Measurements from ENCODE around the gene OOSP3. TPM values are rescaled to one million over a fixed set of nuclear protein-coding genes. Genes with fewer than 3 reads are reported as not detected.
"Not testable (repeated sequence)": the region's sequence is repeated elsewhere in the genome, so short reads cannot be mapped to it uniquely, and the experiment has no call there.

Gene OOSP3
- total RNA-seq, 1 experiment from 2014 or later: not detected

DNA sequence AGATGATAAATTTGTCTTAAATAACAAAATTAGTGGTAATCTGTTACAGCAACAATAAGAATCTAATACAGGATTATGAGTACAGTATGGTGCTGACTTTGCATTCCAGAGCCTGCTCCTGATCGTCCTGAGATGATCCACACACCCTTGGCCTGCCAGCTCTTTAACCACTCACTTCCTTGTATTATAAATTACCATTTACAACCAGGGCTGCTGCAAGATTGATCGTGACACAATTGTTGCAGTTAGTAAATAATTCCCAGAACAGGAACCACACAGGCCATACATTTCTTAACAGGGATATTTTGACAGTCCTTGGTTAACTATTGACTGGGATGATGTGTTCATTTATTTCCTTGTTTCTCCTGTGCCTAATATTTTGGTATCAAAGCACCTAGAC is 29.5 kb upstream of the OOSP3 start:
- Mint-ChIP-seq H3K27ac (no peak overlapping the region), H3K27me3 (ENCODE audit: low read depth) (no peaks in the 10 kb centered on the region), H3K4me1 (peaks cover 6% of the 10 kb centered on the region), H3K9me3 (peaks cover 7% of the 10 kb centered on the region), H3K4me3 (no peak overlapping the region), H3K36me3 (no peaks in the 10 kb centered on the region)
- DNase-seq (ENCODE audit: low spot score) (no peak), ATAC-seq (no peak)
- ChIA-PET POLR2A (no interaction called here), CTCF (no interaction called here)
- TF ChIP-seq, protein P1, sequence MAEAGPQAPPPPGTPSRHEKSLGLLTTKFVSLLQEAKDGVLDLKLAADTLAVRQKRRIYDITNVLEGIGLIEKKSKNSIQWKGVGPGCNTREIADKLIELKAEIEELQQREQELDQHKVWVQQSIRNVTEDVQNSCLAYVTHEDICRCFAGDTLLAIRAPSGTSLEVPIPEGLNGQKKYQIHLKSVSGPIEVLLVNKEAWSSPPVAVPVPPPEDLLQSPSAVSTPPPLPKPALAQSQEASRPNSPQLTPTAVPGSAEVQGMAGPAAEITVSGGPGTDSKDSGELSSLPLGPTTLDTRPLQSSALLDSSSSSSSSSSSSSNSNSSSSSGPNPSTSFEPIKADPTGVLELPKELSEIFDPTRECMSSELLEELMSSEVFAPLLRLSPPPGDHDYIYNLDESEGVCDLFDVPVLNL (CRISPR knock-in tag; IDR thresholded peaks at IDR 0.05; ENCODE audit: borderline replicate concordance, low read depth): no peak
- TF ChIP-seq ZNF671 (CRISPR knock-in tag; IDR thresholded peaks at IDR 0.05) (no peak), ETV6 (CRISPR knock-in tag; IDR thresholded peaks at IDR 0.05) (no peak), NR1H2 (CRISPR knock-in tag; IDR thresholded peaks at IDR 0.05) (no peak), MXD4 (CRISPR knock-in tag; IDR thresholded peaks at IDR 0.05; ENCODE audit: borderline replicate concordance) (no peak), ZBTB43 (CRISPR knock-in tag; IDR thresholded peaks at IDR 0.05) (no peak), ZNF121 (CRISPR knock-in tag; IDR thresholded peaks at IDR 0.05) (no peak), TP53 (CRISPR knock-in tag; IDR thresholded peaks at IDR 0.05) (no peak)
- TF ChIP-seq, protein P2, sequence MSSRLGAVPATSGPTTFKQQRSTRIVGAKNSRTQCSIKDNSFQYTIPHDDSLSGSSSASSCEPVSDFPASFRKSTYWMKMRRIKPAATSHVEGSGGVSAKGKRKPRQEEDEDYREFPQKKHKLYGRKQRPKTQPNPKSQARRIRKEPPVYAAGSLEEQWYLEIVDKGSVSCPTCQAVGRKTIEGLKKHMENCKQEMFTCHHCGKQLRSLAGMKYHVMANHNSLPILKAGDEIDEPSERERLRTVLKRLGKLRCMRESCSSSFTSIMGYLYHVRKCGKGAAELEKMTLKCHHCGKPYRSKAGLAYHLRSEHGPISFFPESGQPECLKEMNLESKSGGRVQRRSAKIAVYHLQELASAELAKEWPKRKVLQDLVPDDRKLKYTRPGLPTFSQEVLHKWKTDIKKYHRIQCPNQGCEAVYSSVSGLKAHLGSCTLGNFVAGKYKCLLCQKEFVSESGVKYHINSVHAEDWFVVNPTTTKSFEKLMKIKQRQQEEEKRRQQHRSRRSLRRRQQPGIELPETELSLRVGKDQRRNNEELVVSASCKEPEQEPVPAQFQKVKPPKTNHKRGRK (CRISPR knock-in tag; IDR thresholded peaks at IDR 0.05; ENCODE audit: borderline replicate concordance): no peak

DNA sequence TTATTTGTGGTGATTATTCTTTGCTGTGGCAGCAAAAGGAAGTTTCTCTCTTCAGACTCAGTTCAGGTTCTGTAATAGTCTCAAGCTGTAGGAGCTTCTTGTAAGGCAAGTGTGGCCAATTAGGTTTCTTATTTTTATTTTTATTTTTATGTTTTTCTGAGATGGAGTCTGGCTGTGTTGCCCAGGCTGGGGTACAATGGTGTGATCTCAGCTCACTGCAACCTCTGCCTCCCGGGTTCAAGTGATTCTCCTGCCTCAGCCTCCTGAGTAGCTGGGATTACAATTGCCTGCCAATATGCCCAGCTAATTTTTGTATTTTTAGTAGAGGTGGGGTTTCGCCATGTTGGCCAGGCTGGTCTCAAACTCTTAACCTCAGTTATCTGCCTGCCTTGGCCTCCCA is 29.0 kb upstream of the OOSP3 start:
- H3K4me3 Mint-ChIP-seq; CTCF ChIA-PET; DNase-seq (ENCODE audit: low spot score); H3K9me3 Mint-ChIP-seq; H3K27ac Mint-ChIP-seq; H3K4me1 Mint-ChIP-seq; H3K27me3 Mint-ChIP-seq (ENCODE audit: low read depth); H3K36me3 Mint-ChIP-seq; ATAC-seq; POLR2A ChIA-PET: not testable (repeated sequence)

- H3K27ac Mint-ChIP-seq; ATAC-seq; DNase-seq (ENCODE audit: low spot score); H3K4me1 Mint-ChIP-seq; H3K27me3 Mint-ChIP-seq (ENCODE audit: low read depth); H3K4me3 Mint-ChIP-seq; H3K36me3 Mint-ChIP-seq; H3K9me3 Mint-ChIP-seq; POLR2A ChIA-PET; CTCF ChIA-PET: not testable (repeated sequence)
Observed at GRCh38 chr11:59851416-59851815, 27.2 kb upstream of the OOSP3 start.

- ChIA-PET POLR2A (interaction anchor here (0.7 kb wide), 1 partner anchor 46 kb away, joined by 3 read pairs; no protein-coding TSS in a partner anchor), CTCF (no interaction called here)
- H3K4me3 Mint-ChIP-seq: no peak overlapping the region
- ATAC-seq: no peak
- H3K27ac Mint-ChIP-seq: no peak overlapping the region
- H3K9me3 Mint-ChIP-seq: peaks cover 3% of the 10 kb centered on the region
- H3K36me3 Mint-ChIP-seq: no peaks in the 10 kb centered on the region
- peaks cover 16% of the 10 kb centered on the region for H3K4me1 Mint-ChIP-seq
- DNase-seq (ENCODE audit: low spot score): no peak
- no peaks in the 10 kb centered on the region for H3K27me3 Mint-ChIP-seq (ENCODE audit: low read depth)
- no peak for TF ChIP-seq ERG (CRISPR knock-in tag; IDR thresholded peaks at IDR 0.05)
- TF ChIP-seq, protein P1 (CRISPR knock-in tag; IDR thresholded peaks at IDR 0.05; ENCODE audit: borderline replicate concordance, low read depth): no peak
- TF ChIP-seq, protein P3, sequence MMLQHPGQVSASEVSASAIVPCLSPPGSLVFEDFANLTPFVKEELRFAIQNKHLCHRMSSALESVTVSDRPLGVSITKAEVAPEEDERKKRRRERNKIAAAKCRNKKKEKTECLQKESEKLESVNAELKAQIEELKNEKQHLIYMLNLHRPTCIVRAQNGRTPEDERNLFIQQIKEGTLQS (CRISPR knock-in tag; conservative IDR thresholded peaks at IDR 0.05): no peak
- no peak for TF ChIP-seq GTF2I (CRISPR knock-in tag; conservative IDR thresholded peaks at IDR 0.05)
- no peak for TF ChIP-seq ZBTB43 (CRISPR knock-in tag; IDR thresholded peaks at IDR 0.05)
- TF ChIP-seq ATF2 (CRISPR knock-in tag; IDR thresholded peaks at IDR 0.05; ENCODE audit: borderline replicate concordance, low read depth): no peak
- TF ChIP-seq SMAD4 (CRISPR knock-in tag; IDR thresholded peaks at IDR 0.05): no peak
- TF ChIP-seq, protein P4, sequence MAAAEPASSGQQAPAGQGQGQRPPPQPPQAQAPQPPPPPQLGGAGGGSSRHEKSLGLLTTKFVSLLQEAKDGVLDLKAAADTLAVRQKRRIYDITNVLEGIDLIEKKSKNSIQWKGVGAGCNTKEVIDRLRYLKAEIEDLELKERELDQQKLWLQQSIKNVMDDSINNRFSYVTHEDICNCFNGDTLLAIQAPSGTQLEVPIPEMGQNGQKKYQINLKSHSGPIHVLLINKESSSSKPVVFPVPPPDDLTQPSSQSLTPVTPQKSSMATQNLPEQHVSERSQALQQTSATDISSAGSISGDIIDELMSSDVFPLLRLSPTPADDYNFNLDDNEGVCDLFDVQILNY (CRISPR knock-in tag; IDR thresholded peaks at IDR 0.05): no peak
Observed at GRCh38 chr11:59854871-59855270, 23.7 kb upstream of the OOSP3 start.
